Measurements from ENCODE around the gene YIPF6.

DNA sequence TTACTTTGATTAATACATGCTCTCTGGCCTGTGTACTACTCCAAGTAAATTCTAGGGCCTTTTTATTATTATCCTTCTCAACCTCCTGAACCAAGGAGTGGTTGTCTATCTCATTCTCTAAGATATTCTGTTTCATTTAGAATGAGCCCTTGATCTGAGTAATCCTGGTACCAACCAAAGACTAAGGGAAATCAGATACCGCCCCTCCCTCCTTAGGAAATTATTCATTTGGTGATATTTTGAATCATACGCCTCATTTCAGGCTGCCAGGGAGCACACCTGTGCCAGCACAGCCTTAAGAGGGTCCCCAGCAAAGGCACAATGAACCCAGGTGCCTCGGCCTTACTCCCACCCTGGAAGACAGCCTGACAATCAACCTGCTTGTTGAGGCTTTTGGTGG is 75.4 kb downstream of the YIPF6 start:
- TF ChIP-seq, protein P1, sequence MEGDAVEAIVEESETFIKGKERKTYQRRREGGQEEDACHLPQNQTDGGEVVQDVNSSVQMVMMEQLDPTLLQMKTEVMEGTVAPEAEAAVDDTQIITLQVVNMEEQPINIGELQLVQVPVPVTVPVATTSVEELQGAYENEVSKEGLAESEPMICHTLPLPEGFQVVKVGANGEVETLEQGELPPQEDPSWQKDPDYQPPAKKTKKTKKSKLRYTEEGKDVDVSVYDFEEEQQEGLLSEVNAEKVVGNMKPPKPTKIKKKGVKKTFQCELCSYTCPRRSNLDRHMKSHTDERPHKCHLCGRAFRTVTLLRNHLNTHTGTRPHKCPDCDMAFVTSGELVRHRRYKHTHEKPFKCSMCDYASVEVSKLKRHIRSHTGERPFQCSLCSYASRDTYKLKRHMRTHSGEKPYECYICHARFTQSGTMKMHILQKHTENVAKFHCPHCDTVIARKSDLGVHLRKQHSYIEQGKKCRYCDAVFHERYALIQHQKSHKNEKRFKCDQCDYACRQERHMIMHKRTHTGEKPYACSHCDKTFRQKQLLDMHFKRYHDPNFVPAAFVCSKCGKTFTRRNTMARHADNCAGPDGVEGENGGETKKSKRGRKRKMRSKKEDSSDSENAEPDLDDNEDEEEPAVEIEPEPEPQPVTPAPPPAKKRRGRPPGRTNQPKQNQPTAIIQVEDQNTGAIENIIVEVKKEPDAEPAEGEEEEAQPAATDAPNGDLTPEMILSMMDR (conservative IDR thresholded peaks at IDR 0.05 in 1 of 2, IDR thresholded peaks at IDR 0.05 in 1 of 2; ENCODE audit: extremely low read depth in 1 of 2, insufficient read depth in 1 of 2, low read depth in 1 of 2, low read length in 2 of 2), result no peak
- TF ChIP-seq EZH2 (IDR thresholded peaks at IDR 0.05; ENCODE audit: borderline replicate concordance, low read length), result no peak

All from mammary epithelial cell (primary cell).